Endothelial cell of umbilical vein (primary cell): ENCODE results near the gene EHMT1. TPM values are rescaled to one million over a fixed set of nuclear protein-coding genes. Genes with fewer than 3 reads are reported as not detected.

ENCODE experiments used
- BruUV-seq: library from RNA; stranded (reverse); fragments of 400-500 nt; replicated peaks from 2 replicates; lab custom pipeline; 2021; lab: Mats Ljungman, UMichigan
- CTCF ChIA-PET: fragments of 300-600, 350-600 bp; sonication (Branson Sonifier 250); formaldehyde crosslinking; loops from one replicate; lab custom pipeline; 2021; ENCODE audit warnings: antibody characterized with exemption, inconsistent platforms; lab: Charles Lee
- POLR2A ChIA-PET: fragments of 300-600, 350-600 bp; sonication (Branson Sonifier 250); formaldehyde crosslinking; loops from one replicate; lab custom pipeline; 2021; ENCODE audit warnings: antibody characterized with exemption, inconsistent platforms; lab: Charles Lee
- DNase-seq: peaks from one replicate; pipeline ENCODE4 v3.0.0-alpha.2; 2011; ENCODE audit warnings: low read depth, low spot score
- FAIRE-seq: peaks from 2 replicates; lab custom pipeline; 2011; peaks lifted over from hg19 to GRCh38; lab: Jason Lieb, UNC
- H2AFZ ChIP-seq: 2 replicates; pipeline ENCODE4 v1.6.0; 2012; ENCODE audit warnings: low read depth, low read length, control low read depth, inconsistent platforms
- H3K27ac ChIP-seq: 2 replicates; pipeline ENCODE4 v1.5.1; 2011; ENCODE audit warnings: low read depth, mild to moderate bottlenecking, control low read depth, low read length, moderate library complexity; ENCODE audit not compliant: insufficient read depth
- H3K27me3 ChIP-seq, 2 experiments: 2 replicates each; pipeline versions ENCODE4 v1.6.0 to v1.6.1; 2011; ENCODE audit warnings: low read length in 2 of 2, mixed read lengths in 1 of 2; ENCODE audit not compliant: control insufficient read depth in 2 of 2, insufficient read depth in 2 of 2
- H3K36me3 ChIP-seq, 2 experiments: 2 replicates in 1 of 2; 3 replicates in 1 of 2; pipeline ENCODE4 v1.5.1; 2011; ENCODE audit warnings: low read length in 2 of 2, mild to moderate bottlenecking in 1 of 2, moderate library complexity in 1 of 2; ENCODE audit not compliant: control insufficient read depth in 2 of 2, insufficient read depth in 2 of 2; ENCODE audit errors: extremely low read depth in 1 of 2
- H3K4me1 ChIP-seq: 3 replicates; pipeline ENCODE4 v1.5.1; 2011; ENCODE audit warnings: mild to moderate bottlenecking, low read length; ENCODE audit not compliant: control insufficient read depth, insufficient read depth; ENCODE audit errors: extremely low read depth
- H3K4me2 ChIP-seq: 2 replicates; pipeline ENCODE4 v1.6.1; 2011; ENCODE audit warnings: low read length, control low read depth, mixed read lengths; ENCODE audit not compliant: insufficient read depth
- H3K4me3 ChIP-seq, 3 experiments: fragments of 200-600 bp in 1 of 3; sonication (generic), shearing (Covaris generic) in 1 of 3; replicated peaks in 1 of 3; 2 replicates each; pipeline ENCODE4 v1.5.1; 2011 to 2016; ENCODE audit warnings: control low read depth in 3 of 3, low read length in 3 of 3, mild to moderate bottlenecking in 2 of 3, inconsistent platforms in 1 of 3, low read depth in 1 of 3, moderate library complexity in 1 of 3; ENCODE audit not compliant: insufficient read depth in 1 of 3
- H3K79me2 ChIP-seq: 2 replicates; pipeline ENCODE4 v1.6.0; 2012; ENCODE audit warnings: low read length, inconsistent platforms; ENCODE audit not compliant: control insufficient read depth, insufficient read depth
- H3K9ac ChIP-seq: replicated peaks from 2 replicates; pipeline ENCODE3; 2011; ENCODE audit warnings: low read length, control low read depth; ENCODE audit not compliant: insufficient read depth; ENCODE audit errors: extremely low read depth
- H3K9me1 ChIP-seq: replicated peaks from 3 replicates; pipeline ENCODE4 v1.6.0; 2011; ENCODE audit warnings: mild to moderate bottlenecking, low read length; ENCODE audit not compliant: control insufficient read depth, insufficient read depth; ENCODE audit errors: extremely low read depth
- H3K9me3 ChIP-seq: replicated peaks from 2 replicates; pipeline ENCODE4 v1.5.1; 2012; ENCODE audit warnings: low read length, inconsistent platforms; ENCODE audit not compliant: control insufficient read depth, insufficient read depth
- H4K20me1 ChIP-seq: replicated peaks from 2 replicates; pipeline ENCODE3; 2011; ENCODE audit warnings: mild to moderate bottlenecking, low read length; ENCODE audit not compliant: control insufficient read depth, insufficient read depth; ENCODE audit errors: extremely low read depth
- EZH2 ChIP-seq: IDR thresholded peaks from 2 replicates; pipeline ENCODE4 v1.6.1; 2012; ENCODE audit warnings: borderline replicate concordance, low read depth, mild to moderate bottlenecking, moderate library complexity, low read length, inconsistent platforms; ENCODE audit not compliant: severe bottlenecking
- FOS ChIP-seq: IDR thresholded peaks from 2 replicates; pipeline ENCODE4 v1.6.1; 2011; ENCODE audit warnings: mild to moderate bottlenecking, low read length, moderate library complexity, borderline replicate concordance; ENCODE audit not compliant: insufficient read depth
- GATA2 ChIP-seq: IDR thresholded peaks from 2 replicates; pipeline ENCODE4 v1.7.0; 2011; ENCODE audit warnings: low read depth, mild to moderate bottlenecking, moderate library complexity, mixed read lengths, low read length; ENCODE audit not compliant: insufficient read length, insufficient read depth
- JUN ChIP-seq: IDR thresholded peaks from 2 replicates; pipeline ENCODE4 v1.6.1; 2011; ENCODE audit warnings: borderline replicate concordance, low read depth; ENCODE audit not compliant: insufficient read length, insufficient read depth
- MYC ChIP-seq: IDR thresholded peaks from one replicate; pipeline ENCODE4 v1.6.1; 2011; ENCODE audit warnings: mild to moderate bottlenecking, low read depth, low read length
- POLR2A ChIP-seq: IDR thresholded peaks from 2 replicates; pipeline ENCODE4 v1.6.1; 2012; ENCODE audit warnings: low read depth, mild to moderate bottlenecking, control low read depth, low read length
- POLR2AphosphoS5 ChIP-seq: IDR thresholded peaks from 2 replicates; pipeline ENCODE4 v1.6.1; 2012; ENCODE audit warnings: low read depth, mild to moderate bottlenecking, control low read depth, low read length, moderate library complexity; ENCODE audit not compliant: insufficient read depth
- dilution Hi-C: fragments of 300-500 bp; cut with MboI; formaldehyde crosslinking; loops from one replicate; pipeline ENCODE4 v1.15.0; 2019; ENCODE audit warnings: low sequenced_read_pairs; ENCODE audit not compliant: extremely low pct_ligation_motif_present
- intact Hi-C: fragments of 100-400 bp; cut with micrococcal nuclease; formaldehyde crosslinking; loops from one replicate; pipeline ENCODE4 v1.10.0; 2022
- polyA plus RNA-seq, 4 experiments: library from polyadenylated mRNA; depleted of rRNA in 3 of 4; stranded (reverse) in 3 of 4; unstranded in 1 of 4; fragments of >200 nt; gene quantifications; 2 replicates each; pipeline versions ENCODE4 v1.2.1 to v1.2.3, GENCODE V29; 2011 to 2012; ENCODE audit warnings: missing spikeins in 1 of 4
- total RNA-seq: library from RNA; stranded (reverse); gene quantifications from 2 replicates; pipeline ENCODE4 v1.2.3, GENCODE V29; 2021
- TF ChIP-seq, protein P1 (sequence below): IDR thresholded peaks from 2 replicates; pipeline ENCODE4 v1.6.1; 2011; ENCODE audit not compliant: insufficient read depth, insufficient read length
- TF ChIP-seq, protein P2 (sequence below), 2 donors: IDR thresholded peaks; 1 replicate in 1 of 2; 2 replicates in 1 of 2; pipeline ENCODE4 v1.5.1; 2011; ENCODE audit warnings: low read length in 2 of 2, mild to moderate bottlenecking in 2 of 2, moderate library complexity in 2 of 2, control low read depth in 1 of 2, inconsistent platforms in 1 of 2, low read depth in 1 of 2; ENCODE audit not compliant: insufficient read depth in 1 of 2; ENCODE audit errors: extremely low read depth in 1 of 2

The EHMT1 gene
- total and polyA plus RNA-seq, 2 donors (not counting 3 experiments of a cell fraction or from before 2014, with no cell fraction given): 48.2 to 104 TPM

DNA sequence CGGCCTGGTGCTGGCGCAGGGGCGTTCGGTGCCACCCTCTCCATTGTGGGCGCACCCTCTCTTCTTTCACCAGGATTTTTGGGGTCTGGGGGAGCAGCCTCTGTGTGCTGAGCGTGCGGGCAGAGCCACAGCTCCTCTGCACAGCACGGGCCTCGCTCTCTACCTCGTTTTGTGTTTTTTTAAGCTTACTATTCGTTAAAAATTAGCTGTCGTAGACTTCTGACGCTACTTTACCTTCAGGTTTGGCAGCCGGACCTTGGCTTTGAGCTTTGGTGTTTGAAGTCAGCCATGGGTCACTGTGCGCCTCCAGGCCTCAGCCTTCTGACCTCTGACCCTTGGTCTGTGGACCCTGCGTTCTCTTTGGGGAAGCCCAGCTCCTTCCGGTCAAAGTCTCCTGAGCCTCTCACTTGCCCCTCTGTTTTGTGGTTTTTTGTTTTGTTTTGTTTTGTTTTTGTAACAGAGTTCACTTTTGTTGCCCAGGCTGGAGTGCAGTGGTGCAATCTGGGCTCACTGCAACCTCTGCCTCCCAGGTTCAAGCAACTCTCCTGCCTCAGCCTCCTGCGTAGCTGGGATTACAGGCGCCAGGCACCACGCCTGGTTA is 170.6 kb downstream of the EHMT1 start:
- H3K4me2 ChIP-seq: no peak overlapping the region
- H3K9me1 ChIP-seq: no peaks in the 10 kb centered on the region
- H3K27ac ChIP-seq: no peak overlapping the region
- dilution Hi-C loops (no loop called here), intact Hi-C loops (no loop called here)
- FAIRE-seq (no peak), DNase-seq (no peak)
- no peak overlapping the region for H3K4me3 ChIP-seq
- BruUV-seq: no TSS peak
- ChIA-PET CTCF (interaction anchor here (1.4 to 1.5 kb wide), 2 partner anchors 11 to 116 kb away, joined by 3 to 4 read pairs; no protein-coding TSS in a partner anchor), POLR2A (no interaction called here)
- no peaks in the 10 kb centered on the region for H3K27me3 ChIP-seq
- H3K9me3 ChIP-seq: no peaks in the 10 kb centered on the region
- H2AFZ ChIP-seq: no peak overlapping the region
- H3K36me3 ChIP-seq: peaks cover 9 to 18% of the 10 kb centered on the region in 2 experiments
- no peaks in the 10 kb centered on the region for H3K4me1 ChIP-seq
- H4K20me1 ChIP-seq: no peaks in the 10 kb centered on the region
- TF ChIP-seq, protein P1, sequence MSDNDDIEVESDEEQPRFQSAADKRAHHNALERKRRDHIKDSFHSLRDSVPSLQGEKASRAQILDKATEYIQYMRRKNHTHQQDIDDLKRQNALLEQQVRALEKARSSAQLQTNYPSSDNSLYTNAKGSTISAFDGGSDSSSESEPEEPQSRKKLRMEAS: no peak
- TF ChIP-seq EZH2: no peak
- TF ChIP-seq POLR2A: no peak
- TF ChIP-seq JUN: no peak
- no peak for TF ChIP-seq MYC
- TF ChIP-seq, protein P2, sequence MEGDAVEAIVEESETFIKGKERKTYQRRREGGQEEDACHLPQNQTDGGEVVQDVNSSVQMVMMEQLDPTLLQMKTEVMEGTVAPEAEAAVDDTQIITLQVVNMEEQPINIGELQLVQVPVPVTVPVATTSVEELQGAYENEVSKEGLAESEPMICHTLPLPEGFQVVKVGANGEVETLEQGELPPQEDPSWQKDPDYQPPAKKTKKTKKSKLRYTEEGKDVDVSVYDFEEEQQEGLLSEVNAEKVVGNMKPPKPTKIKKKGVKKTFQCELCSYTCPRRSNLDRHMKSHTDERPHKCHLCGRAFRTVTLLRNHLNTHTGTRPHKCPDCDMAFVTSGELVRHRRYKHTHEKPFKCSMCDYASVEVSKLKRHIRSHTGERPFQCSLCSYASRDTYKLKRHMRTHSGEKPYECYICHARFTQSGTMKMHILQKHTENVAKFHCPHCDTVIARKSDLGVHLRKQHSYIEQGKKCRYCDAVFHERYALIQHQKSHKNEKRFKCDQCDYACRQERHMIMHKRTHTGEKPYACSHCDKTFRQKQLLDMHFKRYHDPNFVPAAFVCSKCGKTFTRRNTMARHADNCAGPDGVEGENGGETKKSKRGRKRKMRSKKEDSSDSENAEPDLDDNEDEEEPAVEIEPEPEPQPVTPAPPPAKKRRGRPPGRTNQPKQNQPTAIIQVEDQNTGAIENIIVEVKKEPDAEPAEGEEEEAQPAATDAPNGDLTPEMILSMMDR (IDR thresholded peaks at IDR 0.05; ENCODE audit: extremely low read depth in 1 of 2, insufficient read depth in 1 of 2, low read depth in 1 of 2, low read length in 2 of 2): no peak
- no peak for TF ChIP-seq FOS
- TF ChIP-seq POLR2AphosphoS5: no peak
- no peak for TF ChIP-seq GATA2
- no peaks in the 10 kb centered on the region for H3K79me2 ChIP-seq
- no peak overlapping the region for H3K9ac ChIP-seq
